ENCODE measurements around the gene PHF21B. TPM values are rescaled to one million over a fixed set of nuclear protein-coding genes. Genes with fewer than 3 reads are reported as not detected.
"Not testable (repeated sequence)": the region's sequence is repeated elsewhere in the genome, so short reads cannot be mapped to it uniquely, and the experiment has no call there.

PHF21B gene
- total RNA-seq, 1 donor from 2014 or later, result not detected

DNA sequence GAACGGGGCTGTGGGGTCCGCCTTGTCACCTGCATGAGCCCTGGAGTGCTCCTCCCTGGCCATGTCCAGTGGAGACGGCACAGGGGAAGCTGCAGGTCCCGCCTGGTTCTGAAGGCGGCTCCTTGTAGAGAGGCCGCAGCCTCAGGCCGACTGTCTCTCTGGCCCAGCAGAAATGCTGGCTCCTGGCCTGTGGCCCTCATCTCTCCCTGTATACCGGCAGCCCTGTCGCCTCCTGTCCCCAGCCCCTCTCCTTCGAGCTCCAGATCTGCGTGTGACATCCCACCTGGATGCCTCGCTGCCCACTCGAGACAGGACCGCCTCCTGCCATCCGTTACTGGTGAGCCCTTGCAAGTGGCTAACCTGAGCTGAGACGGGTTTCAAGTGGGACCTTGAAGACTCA lies 73.6 kb downstream of the PHF21B start:
- no peak for DNase-seq (ENCODE audit: low read depth in 2 of 2)

DNA sequence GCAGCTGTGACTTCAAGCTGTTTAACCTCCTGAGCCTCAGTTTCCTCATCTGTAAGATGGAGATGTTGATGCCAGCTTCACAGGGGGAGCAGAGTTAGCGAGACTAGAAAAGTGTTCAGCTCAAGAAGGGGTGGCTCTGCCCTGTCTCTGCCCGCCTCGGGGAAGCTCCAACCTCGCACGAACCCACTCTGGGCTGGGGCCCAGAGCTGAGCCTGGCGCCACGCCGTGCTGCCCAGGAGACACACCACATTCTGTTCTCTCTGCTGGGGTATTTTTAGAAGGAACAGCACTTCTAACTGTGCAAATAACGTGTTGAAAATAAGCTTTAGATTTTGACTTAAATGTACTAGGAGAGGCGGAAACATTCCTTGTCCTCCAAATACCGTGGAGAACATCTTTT lies 74.1 kb downstream of the PHF21B start:
- DNase-seq (ENCODE audit: low read depth in 2 of 2), result no peak

DNA sequence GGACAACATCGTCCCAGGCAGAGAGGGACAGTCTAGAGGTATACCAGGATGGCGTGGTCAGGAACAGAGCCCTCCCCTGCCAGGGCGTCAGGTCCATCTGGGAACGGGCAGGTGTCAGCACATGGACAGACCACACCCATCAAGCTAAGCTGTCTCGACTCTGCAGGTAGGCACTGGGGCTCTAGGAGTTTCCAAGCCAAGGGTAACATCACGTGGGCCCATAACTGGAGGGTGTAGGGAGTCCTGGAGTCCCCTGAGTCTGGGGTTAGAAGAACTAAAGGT lies 75.4 kb downstream of the PHF21B start:
- no peak for DNase-seq (ENCODE audit: low read depth in 2 of 2)

DNA sequence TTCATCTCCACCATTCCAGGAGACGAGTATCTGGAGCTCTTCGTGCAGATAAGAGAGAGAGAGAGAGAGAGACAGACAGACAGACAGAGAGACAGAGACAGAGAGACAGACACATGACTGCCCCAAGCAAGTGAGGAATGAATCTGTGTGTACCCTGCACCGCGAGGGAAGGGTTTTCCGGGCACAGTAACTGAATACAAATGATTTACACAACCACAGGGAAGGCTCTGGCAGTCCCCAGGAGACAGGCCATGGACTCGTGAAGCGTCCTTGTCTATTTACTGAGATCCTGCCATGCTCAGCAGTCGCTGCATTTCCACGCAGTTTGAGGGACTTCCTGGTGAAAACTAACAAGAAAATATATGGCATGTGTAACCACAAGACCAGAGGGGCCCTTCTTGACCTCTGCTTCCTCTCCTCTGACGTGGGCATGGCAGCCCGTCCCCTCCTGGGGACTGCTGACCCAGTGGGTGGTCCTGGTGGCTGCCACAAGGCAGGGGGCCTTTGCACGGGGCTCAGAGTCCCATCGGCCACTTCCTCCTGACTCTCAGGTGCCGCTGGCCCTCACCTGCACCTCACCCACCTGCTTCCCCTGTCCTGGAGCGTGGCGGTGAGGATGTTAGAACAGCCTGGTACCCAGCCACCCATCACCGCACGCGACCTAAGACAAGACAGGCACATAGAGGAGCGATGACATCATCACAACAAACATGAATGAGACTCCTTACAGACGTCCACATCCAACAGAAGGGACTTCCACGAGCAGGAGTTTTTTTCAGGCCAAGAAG lies 75.9 kb downstream of the PHF21B start:
- DNase-seq (ENCODE audit: low read depth in 2 of 2), result no peak

DNA sequence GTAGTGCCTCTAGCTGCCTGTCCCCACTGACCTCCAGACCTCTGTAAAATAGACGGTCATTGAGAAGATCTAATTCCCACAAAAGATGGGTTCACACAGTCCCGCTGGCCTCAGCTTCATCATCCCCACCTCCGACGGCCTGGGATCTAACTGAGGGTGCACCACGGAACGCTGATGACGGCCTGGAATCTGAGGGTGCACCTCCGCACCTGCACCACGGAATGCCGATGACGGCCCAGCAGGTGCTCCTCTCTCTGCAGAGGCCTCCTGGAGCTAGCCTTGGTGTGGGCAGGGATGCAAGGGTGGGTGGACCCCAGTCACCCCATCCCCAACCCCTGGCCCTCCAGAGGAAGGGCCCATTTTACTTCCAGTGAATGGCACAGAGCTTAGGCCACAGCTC lies 77.3 kb downstream of the PHF21B start:
- no peak for DNase-seq (ENCODE audit: low read depth in 2 of 2)

DNA sequence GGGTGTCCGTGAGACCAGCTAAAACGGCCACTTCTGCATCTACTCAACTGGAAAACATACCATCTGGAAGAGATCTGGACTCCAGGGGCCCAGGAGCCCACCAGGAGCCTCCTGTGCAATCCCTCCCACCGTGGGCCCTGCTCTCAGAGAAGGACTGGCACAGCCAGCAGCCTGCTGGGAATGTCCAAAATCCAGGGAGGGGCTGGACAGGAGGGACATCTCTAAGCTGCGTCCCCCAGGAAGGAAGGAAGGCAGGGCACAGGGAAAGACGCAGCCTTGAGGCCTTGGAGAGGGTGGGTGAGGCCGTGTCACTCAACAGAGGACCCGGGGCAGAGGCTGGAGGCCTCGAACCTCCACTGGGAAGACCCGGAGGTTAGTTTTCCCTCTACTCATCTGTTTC lies 78.0 kb downstream of the PHF21B start:
- no peak for DNase-seq (ENCODE audit: low read depth in 2 of 2)

DNA sequence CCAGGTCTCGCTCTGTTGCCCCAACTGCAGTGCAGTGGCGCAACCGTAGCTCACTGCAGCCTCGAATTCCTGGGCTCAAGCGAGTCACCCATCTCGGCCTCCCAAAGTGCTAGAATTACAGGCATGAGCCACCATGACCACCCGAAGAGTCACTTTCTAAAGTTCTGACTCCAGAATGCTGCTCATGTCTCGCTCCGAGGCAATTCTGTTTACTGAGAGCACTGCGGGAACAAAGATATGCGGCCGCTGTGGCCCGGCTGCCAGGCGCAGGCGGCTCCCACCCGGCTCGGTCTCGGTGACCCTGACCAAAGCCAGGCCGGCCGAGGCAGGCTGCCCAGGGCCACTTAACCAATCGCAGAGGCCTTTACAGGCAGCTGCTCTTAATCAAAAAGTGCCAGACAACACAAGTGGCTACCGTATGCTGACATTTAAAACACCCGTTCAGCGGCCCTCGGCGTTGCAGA lies 78.7 kb downstream of the PHF21B start:
- no peak for DNase-seq (ENCODE audit: low read depth in 2 of 2)

DNA sequence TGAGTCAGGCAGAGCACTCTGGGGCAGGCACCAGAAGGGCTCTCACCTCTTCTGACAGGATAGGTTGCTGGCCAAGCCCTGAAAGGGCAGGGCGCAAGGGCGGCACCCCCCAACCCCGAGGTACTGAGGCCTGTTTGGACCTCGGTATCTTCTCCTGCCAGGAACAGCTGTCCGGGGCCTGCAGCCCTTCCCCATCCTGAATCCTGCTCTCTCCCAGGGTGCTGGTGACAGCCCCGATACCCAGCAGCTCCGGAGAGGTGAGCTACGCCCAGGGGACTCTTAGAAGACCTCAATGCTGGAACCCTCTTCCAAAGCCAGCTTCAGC lies 79.1 kb downstream of the PHF21B start:
- DNase-seq (ENCODE audit: low read depth in 2 of 2), result no peak

DNA sequence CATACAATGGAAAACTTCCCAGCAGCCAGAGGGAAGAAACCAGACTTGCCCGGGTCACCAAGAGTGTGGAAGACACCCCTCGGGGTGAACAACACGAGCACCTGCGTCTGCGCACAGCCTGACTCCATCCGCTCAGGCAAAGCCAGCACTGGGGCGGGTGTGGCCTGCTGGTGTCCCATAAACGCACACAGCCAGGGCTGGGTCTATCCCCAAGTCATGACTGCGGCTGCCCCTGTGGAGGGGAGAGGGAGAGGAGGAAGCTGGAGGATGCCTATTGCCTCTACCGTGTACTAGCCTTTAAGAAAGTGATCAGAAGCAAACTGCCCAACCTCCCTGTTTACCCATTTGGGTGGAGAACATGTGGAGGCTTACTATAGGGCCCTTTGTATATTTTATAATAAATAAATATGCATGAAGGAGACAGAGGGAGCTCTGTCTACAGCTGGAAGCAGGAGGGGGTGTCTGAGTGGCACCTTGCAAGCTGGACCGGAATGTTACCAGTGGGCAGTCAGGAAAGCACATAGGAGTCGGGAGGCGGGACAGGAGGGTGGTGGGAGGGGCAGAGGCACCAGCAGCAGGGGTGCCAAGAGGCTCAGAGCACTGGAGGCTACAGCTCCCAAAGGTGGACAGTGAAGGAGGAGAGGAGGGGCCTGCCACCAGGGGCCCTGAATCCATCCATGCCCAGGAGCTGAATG lies 79.6 kb downstream of the PHF21B start:
- DNase-seq (ENCODE audit: low read depth in 2 of 2), result no peak

DNA sequence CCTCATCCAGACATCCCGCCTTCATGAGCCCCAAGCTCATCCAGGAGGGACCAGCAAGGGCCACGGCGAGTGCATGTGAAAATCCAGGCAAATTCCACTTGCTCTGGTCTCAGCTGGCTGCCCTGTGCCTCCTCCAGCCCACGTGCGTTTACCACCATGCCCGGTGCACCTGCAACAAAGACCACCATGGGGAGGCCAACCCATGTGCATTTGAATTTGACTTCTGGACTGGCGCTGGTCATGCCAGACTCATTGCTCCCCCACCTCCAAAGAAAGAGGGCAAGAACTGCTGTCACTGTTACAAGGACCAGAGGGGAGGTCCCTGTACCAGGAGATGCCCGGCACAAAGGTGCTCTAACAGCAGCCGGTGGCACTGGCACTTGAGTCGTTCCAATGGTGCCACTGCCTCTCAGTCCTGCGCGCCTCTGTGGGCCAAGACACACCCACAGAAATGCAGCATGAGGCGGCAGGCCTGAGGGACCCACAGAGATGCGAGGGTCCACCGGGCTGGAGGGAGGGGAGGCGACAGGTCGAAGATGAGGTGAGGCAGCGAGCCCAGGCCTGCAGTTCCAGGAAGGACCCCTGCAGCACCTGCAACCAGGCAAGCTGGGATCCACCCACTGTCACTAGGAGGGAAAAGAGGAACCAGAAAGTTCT lies 80.3 kb downstream of the PHF21B start:
- DNase-seq (ENCODE audit: low read depth in 2 of 2), result no peak

DNA sequence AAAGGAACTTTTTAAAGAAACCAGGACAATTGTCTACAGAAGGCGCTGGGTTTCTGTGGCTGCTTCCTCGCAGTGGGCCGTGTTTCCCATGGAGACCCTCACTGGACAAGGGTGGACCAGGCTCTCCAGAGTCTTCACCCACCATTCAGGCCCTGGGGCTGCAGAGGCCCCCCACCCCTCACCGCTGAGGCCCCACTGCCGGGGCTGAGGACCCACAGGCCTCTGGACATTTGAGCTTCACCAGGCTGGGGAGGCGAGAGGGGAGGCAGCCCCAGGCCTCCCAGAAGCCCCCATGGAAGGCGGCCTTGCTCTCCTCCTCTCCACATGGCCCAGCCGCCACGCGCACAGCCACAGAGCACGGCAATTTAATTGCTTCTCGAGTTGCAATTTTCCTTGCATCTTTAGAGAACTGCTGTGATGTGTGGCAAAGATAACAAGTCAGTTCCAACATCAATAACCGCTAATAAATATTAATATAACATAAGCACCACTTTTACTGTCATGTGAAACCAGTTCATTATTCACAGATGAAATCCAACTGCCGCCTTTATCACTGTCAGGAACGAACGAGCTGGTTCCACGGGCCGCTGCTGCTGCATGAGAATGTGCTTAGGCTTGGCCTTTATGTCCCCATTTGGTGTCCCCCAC lies 81.0 kb downstream of the PHF21B start:
- DNase-seq (ENCODE audit: low read depth in 2 of 2), result no peak

DNA sequence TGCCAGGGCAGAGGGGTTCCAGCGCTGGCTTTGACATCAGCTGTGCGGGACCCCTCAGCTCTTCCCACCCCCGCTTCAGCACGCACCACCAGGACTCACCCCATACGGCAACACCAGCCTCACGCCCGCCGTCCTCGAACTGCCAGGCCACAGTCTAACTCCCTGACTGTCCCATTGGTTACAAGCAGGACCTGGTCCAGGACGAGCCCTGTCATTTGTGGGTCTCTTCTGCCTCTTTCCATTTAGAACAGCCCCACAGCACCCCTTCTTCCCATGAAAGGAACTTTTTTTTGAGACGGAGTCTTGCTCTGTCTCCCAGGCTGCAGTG lies 81.7 kb downstream of the PHF21B start:
- no peak for DNase-seq (ENCODE audit: low read depth in 2 of 2)

DNA sequence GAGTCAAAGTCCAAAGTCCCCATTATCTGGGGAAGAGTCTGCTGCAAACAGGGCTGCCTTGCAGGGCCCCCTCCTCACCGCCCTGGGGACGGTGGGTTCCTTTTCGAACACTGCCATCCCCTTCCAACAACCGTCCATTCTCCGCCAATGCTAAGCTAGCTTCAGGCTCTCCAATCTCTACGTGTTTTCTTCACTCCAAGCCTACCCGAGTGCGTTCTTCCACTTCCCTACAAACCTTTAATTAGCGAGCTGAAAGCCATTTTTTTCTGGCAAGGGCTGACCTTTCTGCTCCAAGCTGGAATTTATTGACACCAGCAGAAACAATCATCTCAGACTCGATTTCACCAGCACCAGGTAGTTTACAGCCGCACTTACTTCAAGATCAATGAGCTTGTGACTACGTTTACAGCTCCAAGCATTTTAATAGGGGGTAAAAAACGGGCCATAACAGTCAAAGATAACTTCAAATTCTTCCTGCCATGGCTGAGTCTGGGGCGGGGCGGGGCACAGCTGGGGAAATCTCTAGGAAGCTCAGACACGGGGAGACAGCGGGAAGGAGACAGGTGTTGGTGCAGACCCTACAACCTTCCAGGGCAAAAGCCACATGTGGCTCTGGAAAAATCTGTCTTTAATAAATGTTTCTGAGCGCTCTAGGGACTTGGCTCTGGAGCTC lies 82.2 kb downstream of the PHF21B start:
- no peak for DNase-seq (ENCODE audit: low read depth in 2 of 2)

DNA sequence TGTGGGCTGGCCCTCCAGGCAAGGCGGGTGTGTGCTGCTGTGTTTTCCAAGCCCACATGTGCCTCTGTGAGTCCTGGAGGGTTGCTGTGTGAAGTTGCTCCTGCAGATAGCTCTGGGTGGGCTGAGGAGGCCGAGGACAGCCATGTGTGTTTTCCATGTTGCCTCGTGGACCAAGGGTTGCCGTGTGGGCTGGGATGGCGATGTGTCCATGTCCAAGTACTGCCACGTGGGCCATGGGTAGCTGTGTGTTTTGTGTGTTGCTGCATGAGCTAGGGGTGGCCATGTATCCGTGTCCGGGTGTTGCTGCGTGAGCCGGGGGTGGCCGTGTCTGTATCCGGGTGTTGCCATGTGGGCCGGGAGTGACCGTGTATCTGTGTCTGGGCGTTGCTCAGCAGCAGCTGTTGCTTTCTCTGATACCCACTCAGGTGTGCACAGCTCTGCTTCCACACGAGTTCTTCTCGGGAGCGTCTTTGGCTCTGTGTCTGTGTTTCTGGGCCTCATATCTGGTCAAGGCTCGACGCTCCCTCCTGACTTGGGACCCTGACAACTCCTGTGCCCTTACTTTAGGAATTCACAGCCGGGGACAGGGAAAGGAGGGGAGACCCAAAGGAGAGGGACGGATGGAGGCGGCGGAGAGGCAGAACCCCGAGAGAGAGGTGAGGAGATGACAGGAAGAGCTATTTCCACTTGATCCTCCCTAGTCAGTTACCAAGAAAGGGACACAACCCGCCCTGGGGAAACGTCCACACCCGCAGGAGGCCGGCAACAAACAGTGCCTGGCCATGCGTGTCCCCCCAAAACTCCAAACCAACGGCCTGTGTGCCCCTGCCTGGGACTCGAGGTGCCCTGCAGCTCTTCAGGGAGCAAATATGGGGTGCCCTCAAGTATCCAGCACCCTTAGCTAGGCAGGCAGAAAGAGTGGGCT lies 83.1 kb downstream of the PHF21B start:
- DNase-seq (ENCODE audit: low read depth in 2 of 2), result no peak

DNA sequence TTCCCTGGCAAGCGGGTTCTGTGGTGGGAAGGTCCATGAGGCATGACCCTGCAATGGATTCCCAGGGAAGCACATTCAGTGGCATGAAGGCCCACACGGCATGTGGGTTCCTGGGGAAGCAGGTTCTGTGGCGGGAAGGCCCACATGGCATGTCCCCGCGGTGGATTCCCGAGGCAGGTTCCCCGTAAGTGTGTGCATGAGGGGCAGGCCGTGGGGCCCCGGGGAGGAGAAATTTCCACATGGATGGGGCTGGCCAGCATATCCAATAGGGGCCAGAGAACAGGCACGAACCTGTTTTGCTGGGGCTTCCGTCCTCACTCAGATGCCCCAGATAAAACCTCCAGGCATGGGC lies 83.7 kb downstream of the PHF21B start:
- no peak for DNase-seq (ENCODE audit: low read depth in 2 of 2)

DNA sequence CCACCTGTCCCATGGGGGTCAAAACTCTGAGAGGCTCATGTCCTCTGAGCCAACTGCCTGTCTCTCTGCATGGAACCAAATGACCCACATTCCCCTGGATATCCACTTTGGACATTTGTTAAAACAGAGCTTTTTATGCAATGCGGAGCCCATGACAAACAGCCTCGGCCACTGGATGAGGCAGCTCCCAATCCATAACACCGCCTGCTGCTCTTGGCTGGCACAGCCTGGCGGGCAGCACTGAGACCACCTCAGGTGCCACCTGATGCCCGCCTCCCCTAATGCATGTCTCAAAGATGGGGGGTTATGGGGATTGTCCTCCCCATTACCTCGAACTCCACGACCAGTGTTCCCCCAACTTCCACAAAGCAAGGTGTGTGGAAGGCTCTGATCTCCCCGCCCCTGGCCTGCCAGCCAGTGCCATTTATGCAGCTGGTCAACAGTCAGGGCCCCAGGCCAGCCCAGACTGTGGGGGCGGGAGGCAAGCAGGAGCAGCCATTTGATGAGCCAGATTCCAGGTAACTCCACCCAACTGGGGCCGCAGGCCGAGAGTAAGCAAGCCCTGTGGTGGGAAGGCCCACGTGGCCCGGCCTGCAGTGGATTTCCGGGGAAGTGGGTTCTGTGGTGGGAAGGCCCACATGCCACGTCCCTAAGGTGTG lies 84.2 kb downstream of the PHF21B start:
- no peak for DNase-seq (ENCODE audit: low read depth in 2 of 2)

DNA sequence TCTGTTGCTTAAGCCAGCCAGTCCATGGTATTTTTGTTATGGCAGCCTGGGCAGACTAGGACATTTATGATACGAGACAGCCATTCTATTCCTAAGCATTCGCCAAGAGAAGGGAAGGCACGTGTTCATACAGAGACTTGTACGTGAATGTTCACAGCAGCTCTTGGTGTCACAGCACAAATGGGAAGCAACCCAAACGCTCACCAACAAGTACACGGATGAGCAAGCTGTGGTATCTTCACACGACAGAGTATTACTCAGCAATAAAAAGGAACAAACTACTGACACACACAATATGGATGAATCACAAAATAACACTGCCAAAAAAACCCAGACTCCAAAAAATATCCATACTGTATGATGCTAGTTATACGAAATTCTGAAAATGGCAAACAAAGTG lies 85.1 kb downstream of the PHF21B start:
- DNase-seq (ENCODE audit: low read depth in 2 of 2), result no peak

DNA sequence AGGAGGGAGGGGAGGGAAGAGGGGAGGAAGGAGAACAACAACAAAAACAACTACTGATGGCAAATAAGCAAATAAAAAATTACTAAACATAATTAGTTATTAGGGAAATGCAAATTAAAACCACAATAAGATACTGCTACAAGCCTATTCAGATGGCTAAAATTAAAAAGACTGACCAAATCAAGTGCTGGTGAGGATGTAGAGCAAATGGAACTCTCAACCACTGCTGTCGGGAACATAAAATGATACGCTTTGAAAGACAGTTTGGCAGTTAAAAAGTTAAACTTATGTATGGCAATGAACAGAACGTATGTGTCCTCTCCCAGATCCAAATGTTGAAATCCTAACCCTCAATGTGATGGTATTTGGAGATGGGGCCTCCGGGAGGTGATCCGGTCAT lies 85.7 kb downstream of the PHF21B start:
- DNase-seq (ENCODE audit: low read depth in 2 of 2), result no peak

DNA sequence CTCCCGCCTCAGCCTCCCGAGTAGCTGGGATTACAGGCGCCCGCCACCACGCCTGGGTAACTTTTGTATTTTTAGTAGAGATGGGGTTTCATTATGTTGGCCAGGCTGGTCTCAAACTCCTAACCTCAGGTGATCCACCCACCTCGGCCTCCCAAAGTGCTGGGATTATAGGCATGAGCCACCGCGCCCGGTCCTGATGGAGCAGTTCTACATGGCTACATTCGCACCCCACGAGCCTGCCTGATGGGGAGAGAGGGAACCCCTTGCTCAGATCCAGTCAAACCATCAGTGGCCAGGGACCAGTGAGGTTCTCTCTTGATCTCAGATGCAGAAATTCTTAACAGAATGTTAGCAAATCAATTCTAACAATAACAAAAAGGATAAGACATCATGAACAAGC lies 88.0 kb downstream of the PHF21B start:
- DNase-seq (ENCODE audit: low read depth in 2 of 2), result not testable (repeated sequence)

DNA sequence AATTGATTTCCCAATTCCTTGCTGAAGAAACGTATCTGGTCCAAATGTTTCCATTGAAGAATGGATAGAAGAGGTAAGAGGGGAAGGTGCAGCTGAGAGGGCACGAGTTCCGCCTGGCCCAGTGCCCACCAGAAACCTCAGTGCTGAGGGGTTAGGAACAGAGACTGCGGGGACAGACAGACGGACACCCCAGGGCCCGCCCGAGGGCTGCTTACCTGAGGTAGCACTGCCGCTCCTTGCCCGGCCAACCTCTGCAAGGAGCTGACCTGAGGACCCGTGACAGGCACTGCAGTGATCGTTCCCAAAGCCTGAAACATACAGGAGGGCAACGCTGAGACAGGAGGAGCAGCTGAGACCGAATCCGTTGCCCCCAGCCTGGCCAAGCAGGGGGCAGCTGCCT lies 89.6 kb downstream of the PHF21B start:
- DNase-seq (ENCODE audit: low read depth in 2 of 2), result no peak

DNA sequence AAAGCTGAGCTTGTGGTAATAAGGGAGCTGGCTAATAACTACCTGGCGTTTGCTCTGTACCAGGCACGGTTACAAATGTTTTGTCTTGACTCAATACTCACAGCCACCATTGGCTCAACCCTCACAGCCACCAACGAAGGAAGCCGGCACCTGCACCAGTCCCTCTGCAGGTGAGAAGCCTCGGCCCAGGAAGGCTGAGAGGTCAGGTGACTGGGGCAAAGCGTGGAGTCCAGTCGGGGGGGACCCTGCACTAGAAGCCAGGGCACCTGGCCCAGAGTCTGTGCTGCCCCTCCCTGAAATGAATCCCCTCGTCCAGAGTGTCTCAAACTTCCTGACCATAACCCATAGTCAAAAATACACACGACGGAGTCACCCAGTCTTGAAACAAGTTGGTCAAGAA lies 90.1 kb downstream of the PHF21B start:
- no peak for DNase-seq (ENCODE audit: low read depth in 2 of 2)

All from lung microvascular endothelial cell (primary cell).